ENCODE data around the gene KDM6A. TPM values are rescaled to one million over a fixed set of nuclear protein-coding genes. Genes with fewer than 3 reads are reported as not detected.
A peak's percentile ranks its signal among the peaks of the same experiment; 100 is the strongest.

The KDM6A gene
- total and polyA plus RNA-seq, 9 of the 15 experiments (the other 6 are each of a cell fraction or from before 2014, with no cell fraction given) = 8.4 to 34.3 (median 22.9) TPM

GRCh38 chrX:44915361-44915868 is 42.4 kb downstream of the KDM6A start (continued):
- no peak for TF ChIP-seq ATF2 (CRISPR knock-in tag; IDR thresholded peaks at IDR 0.05)
- peak; percentile 26; the same call in 1 of the 2 replicates for TF ChIP-seq TARDBP (IDR thresholded peaks at IDR 0.05)
- TF ChIP-seq ATF3 (IDR thresholded peaks at IDR 0.05) = peak; percentile 86
- TF ChIP-seq ATF3 (CRISPR knock-in tag; conservative IDR thresholded peaks at IDR 0.05) = no peak
- peak; percentile 78 for TF ChIP-seq CC2D1A (IDR thresholded peaks at IDR 0.05)
- no peak for TF ChIP-seq LCOR (CRISPR knock-in tag; IDR thresholded peaks at IDR 0.05)
- TF ChIP-seq TEAD4 (IDR thresholded peaks at IDR 0.05; ENCODE audit: low read length) = peak; percentile 91
- no peak for TF ChIP-seq TEAD4 (CRISPR knock-in tag; IDR thresholded peaks at IDR 0.05; ENCODE audit: borderline replicate concordance)
- TF ChIP-seq PRDM10 (IDR thresholded peaks at IDR 0.05; ENCODE audit: partially characterized antibody) = peak; percentile 38
- peak; percentile 54; the same call in 1 of the 2 replicates for TF ChIP-seq ATF4 (CRISPR knock-in tag; IDR thresholded peaks at IDR 0.05)
- TF ChIP-seq NELFE (IDR thresholded peaks at IDR 0.05; ENCODE audit: insufficient read depth, insufficient read length) = no peak
- no peak for TF ChIP-seq SREBF2 (CRISPR knock-in tag; IDR thresholded peaks at IDR 0.05)
- TF ChIP-seq FOXA3 (CRISPR knock-in tag; conservative IDR thresholded peaks at IDR 0.05 in 1 of 2, IDR thresholded peaks at IDR 0.05 in 1 of 2) = peak in 1 of 2 experiments; percentile 87; a peak in 2 of 4 replicates
- peak; percentile 82 for TF ChIP-seq SMARCA4 (IDR thresholded peaks at IDR 0.05)
- no peak for TF ChIP-seq CREBBP (IDR thresholded peaks at IDR 0.05; ENCODE audit: low read depth, low read length)
- peak; percentile 73; the same call in 1 of the 2 replicates for TF ChIP-seq PML (IDR thresholded peaks at IDR 0.05; ENCODE audit: low read length)
- no peak for TF ChIP-seq PRPF4 (IDR thresholded peaks at IDR 0.05; ENCODE audit: insufficient read depth, low read depth, low read length, poor library complexity, severe bottlenecking)
- TF ChIP-seq NR2C2 (CRISPR knock-in tag; IDR thresholded peaks at IDR 0.05) = no peak
- peak; percentile 44; the same call in 1 of the 2 replicates for TF ChIP-seq NR2C2 (tag; IDR thresholded peaks at IDR 0.05)
- TF ChIP-seq HES1 (IDR thresholded peaks at IDR 0.05; ENCODE audit: low read depth) = peak; percentile 84
- TF ChIP-seq E2F3 (CRISPR knock-in tag; IDR thresholded peaks at IDR 0.05) = no peak
- no peak for TF ChIP-seq GATAD2B (IDR thresholded peaks at IDR 0.05; ENCODE audit: borderline replicate concordance)
